ENCODE data around the gene STXBP3.

The STXBP3 gene

GRCh38 chr1:108791790-108792189 lies 45.3 kb downstream of the STXBP3 start:
- ChIA-PET POLR2A (no interaction called here), CTCF (interaction anchor here (0.9 kb wide), 1 partner anchor 13 kb away, joined by 3 read pairs; no protein-coding TSS in a partner anchor)
- TF ChIP-seq CTCF (IDR thresholded peaks at IDR 0.05; ENCODE audit: control extremely low read depth, extremely low read depth, low read depth, missing control alignments), result no peak
- DNase-seq (ENCODE audit: extremely low spot score), result no peak

DNA sequence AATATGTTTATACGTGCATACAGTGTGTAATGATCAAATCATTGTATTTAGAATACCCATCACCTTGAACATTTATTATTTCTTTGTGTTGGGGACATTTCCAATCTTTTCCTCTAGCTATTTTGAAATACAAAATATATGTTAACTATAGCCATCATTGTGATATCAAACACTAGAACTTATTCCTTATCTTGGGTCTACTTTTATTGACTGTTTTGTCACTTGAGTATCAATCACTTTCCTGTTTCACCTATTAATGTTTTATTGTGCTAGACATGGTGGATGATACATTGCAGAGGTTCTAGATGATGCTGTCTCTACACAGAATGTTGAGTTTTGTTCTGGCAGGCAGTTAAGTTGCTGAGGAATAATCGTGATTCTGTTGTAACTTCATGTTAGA lies 45.9 kb downstream of the STXBP3 start:
- ChIA-PET CTCF (interaction anchor here (0.9 to 1.5 kb wide), 2 partner anchors 12 to 28 kb away, joined by 3 to 4 read pairs; no protein-coding TSS in a partner anchor), POLR2A (interaction anchor here (0.7 kb wide), 1 partner anchor 12 kb away, joined by 6 read pairs; no protein-coding TSS in a partner anchor)
- TF ChIP-seq CTCF (IDR thresholded peaks at IDR 0.05; ENCODE audit: control extremely low read depth, extremely low read depth, low read depth, missing control alignments), result no peak
- DNase-seq (ENCODE audit: extremely low spot score), result no peak

DNA sequence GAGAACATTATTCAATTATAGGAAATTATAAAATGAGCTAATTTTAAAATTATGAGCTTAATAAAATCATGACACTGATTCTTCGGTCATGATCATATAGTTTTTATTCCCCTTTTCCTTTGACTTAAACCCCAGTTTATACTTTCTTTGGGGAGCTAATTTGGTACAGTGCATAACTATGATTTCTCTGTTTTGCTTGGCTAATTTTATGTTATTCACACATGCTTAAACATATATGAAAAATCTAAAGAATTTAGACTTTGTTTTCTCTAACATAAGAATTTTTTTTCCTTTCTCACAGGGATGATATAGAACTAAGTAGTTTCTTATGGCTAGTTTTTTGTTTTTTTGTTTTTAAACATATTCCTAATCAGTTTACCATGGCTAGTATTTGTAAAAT lies 52.5 kb downstream of the STXBP3 start:
- DNase-seq (ENCODE audit: extremely low spot score), result no peak
- ChIA-PET CTCF (interaction anchor here (1.0 to 1.5 kb wide), 5 partner anchors 8 to 32 kb away, joined by 3 to 5 read pairs (median 3); no protein-coding TSS in a partner anchor), POLR2A (no interaction called here)
- no peak for TF ChIP-seq CTCF (IDR thresholded peaks at IDR 0.05; ENCODE audit: control extremely low read depth, extremely low read depth, low read depth, missing control alignments)

DNA sequence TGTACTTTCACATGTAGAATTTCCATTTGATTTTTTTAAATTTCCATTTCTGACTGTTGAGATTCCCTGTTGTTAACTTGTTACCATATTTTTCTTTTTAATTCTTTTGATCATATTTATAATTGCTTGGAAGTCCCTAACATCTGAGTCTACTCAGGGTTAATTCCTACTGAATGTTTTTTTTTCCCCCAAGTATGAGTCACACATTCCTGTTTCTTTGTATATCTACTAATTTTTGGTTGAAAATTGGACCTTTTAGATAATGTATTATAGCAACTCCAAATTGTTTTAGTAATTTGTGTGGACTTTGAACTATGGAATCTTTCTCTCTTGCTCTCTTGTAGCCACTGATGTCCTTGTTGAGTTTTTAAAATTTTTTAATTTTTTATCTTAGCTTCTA lies 54.6 kb downstream of the STXBP3 start:
- ChIA-PET POLR2A (no interaction called here), CTCF (interaction anchor here (0.9 to 1.2 kb wide), 4 partner anchors 19 to 31 kb away, joined by 3 to 4 read pairs (median 4); no protein-coding TSS in a partner anchor)
- no peak for TF ChIP-seq CTCF (IDR thresholded peaks at IDR 0.05; ENCODE audit: control extremely low read depth, extremely low read depth, low read depth, missing control alignments)
- DNase-seq (ENCODE audit: extremely low spot score), result no peak

DNA sequence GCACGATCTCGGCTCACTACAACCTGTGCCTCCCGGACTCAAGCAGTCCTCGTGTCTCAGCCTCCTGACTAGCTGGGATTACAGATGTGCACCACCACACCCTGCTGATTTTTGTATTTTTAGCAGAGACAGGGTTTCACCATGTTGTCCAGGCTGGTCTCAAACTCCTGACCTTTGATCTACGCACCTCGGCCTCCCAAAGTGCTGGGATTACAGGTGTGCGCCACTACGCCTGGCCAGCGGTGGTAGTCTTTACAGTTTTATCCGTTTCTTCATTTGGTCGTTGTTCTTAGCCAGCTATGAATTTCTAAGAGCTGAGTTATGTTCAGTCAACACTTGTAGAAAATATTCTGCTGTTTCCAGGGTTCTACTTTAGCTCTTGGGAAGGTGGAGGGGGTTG lies 57.1 kb downstream of the STXBP3 start:
- no peak for DNase-seq (ENCODE audit: extremely low spot score)
- ChIA-PET CTCF (interaction anchor here (1.2 kb wide), 1 partner anchor 9 kb away, joined by 3 read pairs; no protein-coding TSS in a partner anchor), POLR2A (no interaction called here)
- no peak for TF ChIP-seq CTCF (IDR thresholded peaks at IDR 0.05; ENCODE audit: control extremely low read depth, extremely low read depth, low read depth, missing control alignments)

DNA sequence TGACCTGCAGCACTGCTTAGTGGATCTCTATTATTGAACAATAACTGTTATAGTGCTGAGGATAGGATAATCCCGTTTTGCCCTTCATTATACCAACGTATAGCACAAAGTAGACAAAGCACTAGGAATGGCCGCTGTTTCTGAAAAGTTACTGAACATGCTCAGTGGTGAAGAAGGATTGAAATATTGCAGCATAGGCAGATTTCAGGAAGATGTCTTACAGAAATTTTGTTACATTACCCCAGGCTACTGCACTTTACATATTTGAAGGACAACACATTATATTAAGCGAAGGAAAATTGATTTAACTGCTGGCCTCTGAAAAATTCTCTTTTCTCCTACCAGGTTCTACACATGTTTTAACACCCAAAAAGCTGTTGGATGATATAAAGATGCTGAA lies 62.0 kb downstream of the STXBP3 start:
- no peak for DNase-seq (ENCODE audit: extremely low spot score)
- POLR2A ChIA-PET, result no interaction called here
- CTCF ChIA-PET, result no interaction called here
- TF ChIP-seq CTCF (IDR thresholded peaks at IDR 0.05; ENCODE audit: control extremely low read depth, extremely low read depth, low read depth, missing control alignments), result no peak

Measured in GM10248 (cell line).